Naive thymus-derived CD4-positive, alpha-beta T cell (primary cell): ENCODE results near the gene KCNT1. TPM values are rescaled to one million over a fixed set of nuclear protein-coding genes. Genes with fewer than 3 reads are reported as not detected.

Experiments
- ATAC-seq: fragments of 150-1000 bp; cut with Tn5 transposase; 2 replicates; pipeline ENCODE4 v1.10.0; 2021; ENCODE audit warnings: mild to moderate bottlenecking, moderate library complexity
- CTCF ChIA-PET: fragments of 350-600 bp; sonication (Branson Sonifier 250); formaldehyde crosslinking; loops from one replicate; lab custom pipeline; 2021; ENCODE audit warnings: antibody characterized with exemption; lab: Charles Lee
- POLR2A ChIA-PET: fragments of 350-600 bp; sonication (Branson Sonifier 250); formaldehyde crosslinking; loops from one replicate; lab custom pipeline; 2021; ENCODE audit warnings: antibody characterized with exemption, inconsistent platforms; lab: Charles Lee
- DNase-seq, 9 donors: peaks; one replicate each; pipeline versions ENCODE4 v3.0.0 to v3.0.0-alpha.2; 2020 to 2022; ENCODE audit warnings: mixed read lengths in 1 of 9
- H3K27ac ChIP-seq: one replicate; pipeline ENCODE4 v1.7.0; 2013; ENCODE audit warnings: mild to moderate bottlenecking, low read depth, low read length, moderate library complexity
- H3K27me3 ChIP-seq, 2 donors: one replicate each; pipeline ENCODE4 v1.7.0; 2013; ENCODE audit warnings: low read length in 2 of 2, mild to moderate bottlenecking in 2 of 2, moderate library complexity in 2 of 2; ENCODE audit not compliant: control insufficient read depth in 2 of 2, insufficient read depth in 2 of 2
- H3K36me3 ChIP-seq, 3 experiments: 1 replicate in 2 of 3; 2 replicates in 1 of 3; pipeline ENCODE4 v1.7.0; 2013; ENCODE audit warnings: low read length in 3 of 3, mild to moderate bottlenecking in 3 of 3, moderate library complexity in 1 of 3; ENCODE audit not compliant: insufficient read depth in 3 of 3, control insufficient read depth in 2 of 3
- H3K4me1 ChIP-seq, 2 donors: one replicate each; pipeline ENCODE4 v1.7.0; 2013; ENCODE audit warnings: low read length in 2 of 2, mild to moderate bottlenecking in 2 of 2, moderate library complexity in 1 of 2; ENCODE audit not compliant: control insufficient read depth in 2 of 2, insufficient read depth in 2 of 2
- H3K4me3 ChIP-seq: 2 replicates; pipeline ENCODE4 v1.7.0; 2013; ENCODE audit warnings: mild to moderate bottlenecking, low read length
- H3K9me3 ChIP-seq, 3 experiments: 1 replicate in 2 of 3; 2 replicates in 1 of 3; pipeline ENCODE4 v1.7.0; 2013; ENCODE audit warnings: low read length in 3 of 3; ENCODE audit not compliant: control insufficient read depth in 2 of 3
- H3K27ac Mint-ChIP-seq, 9 donors: one replicate each; pipeline ENCODE4 v1.8.0; 2020 to 2022; ENCODE audit warnings: mixed read lengths in 9 of 9, mild to moderate bottlenecking in 8 of 9, moderate library complexity in 5 of 9, inconsistent platforms in 2 of 9
- H3K27me3 Mint-ChIP-seq, 5 donors: one replicate each; pipeline ENCODE4 v1.8.0; 2021 to 2022; ENCODE audit warnings: mixed read lengths in 5 of 5, mild to moderate bottlenecking in 1 of 5
- H3K36me3 Mint-ChIP-seq, 5 donors: one replicate each; pipeline ENCODE4 v1.8.0; 2020 to 2022; ENCODE audit warnings: mixed read lengths in 5 of 5, mild to moderate bottlenecking in 3 of 5, inconsistent platforms in 1 of 5
- H3K4me1 Mint-ChIP-seq, 7 donors: one replicate each; pipeline ENCODE4 v1.8.0; 2020 to 2022; ENCODE audit warnings: mixed read lengths in 7 of 7, mild to moderate bottlenecking in 3 of 7, inconsistent platforms in 1 of 7
- H3K4me3 Mint-ChIP-seq, 10 donors: one replicate each; pipeline ENCODE4 v1.8.0; 2020 to 2022; ENCODE audit warnings: mild to moderate bottlenecking in 10 of 10, mixed read lengths in 10 of 10, moderate library complexity in 6 of 10, inconsistent platforms in 2 of 10
- H3K9me3 Mint-ChIP-seq, 11 donors: one replicate each; pipeline ENCODE4 v1.8.0; 2020 to 2022; ENCODE audit warnings: mixed read lengths in 11 of 11, mild to moderate bottlenecking in 4 of 11, inconsistent platforms in 1 of 11, moderate library complexity in 1 of 11
- intact Hi-C, 2 donors: fragments of 100-400 bp; cut with micrococcal nuclease; formaldehyde crosslinking; loops; one replicate each; pipeline ENCODE4 v1.15.1; 2023
- polyA plus RNA-seq, 2 donors: library from polyadenylated mRNA; unstranded; fragments of 300-500 nt; fragmentation: Illumina TruSeq; gene quantifications; one replicate each; pipeline ENCODE4 v1.2.3, GENCODE V29; 2021
- total RNA-seq, 6 experiments: library from RNA in 5 of 6; stranded (reverse) in 5 of 6; gene quantifications; 1 replicate in 5 of 6; 2 replicates in 1 of 6; pipeline ENCODE4 v1.2.3 and lab custom pipeline; 2021 to 2026

Gene KCNT1
- total and polyA plus RNA-seq, 7 experiments from 2014 or later, result 0.29 TPM; not detected in 6

DNA sequence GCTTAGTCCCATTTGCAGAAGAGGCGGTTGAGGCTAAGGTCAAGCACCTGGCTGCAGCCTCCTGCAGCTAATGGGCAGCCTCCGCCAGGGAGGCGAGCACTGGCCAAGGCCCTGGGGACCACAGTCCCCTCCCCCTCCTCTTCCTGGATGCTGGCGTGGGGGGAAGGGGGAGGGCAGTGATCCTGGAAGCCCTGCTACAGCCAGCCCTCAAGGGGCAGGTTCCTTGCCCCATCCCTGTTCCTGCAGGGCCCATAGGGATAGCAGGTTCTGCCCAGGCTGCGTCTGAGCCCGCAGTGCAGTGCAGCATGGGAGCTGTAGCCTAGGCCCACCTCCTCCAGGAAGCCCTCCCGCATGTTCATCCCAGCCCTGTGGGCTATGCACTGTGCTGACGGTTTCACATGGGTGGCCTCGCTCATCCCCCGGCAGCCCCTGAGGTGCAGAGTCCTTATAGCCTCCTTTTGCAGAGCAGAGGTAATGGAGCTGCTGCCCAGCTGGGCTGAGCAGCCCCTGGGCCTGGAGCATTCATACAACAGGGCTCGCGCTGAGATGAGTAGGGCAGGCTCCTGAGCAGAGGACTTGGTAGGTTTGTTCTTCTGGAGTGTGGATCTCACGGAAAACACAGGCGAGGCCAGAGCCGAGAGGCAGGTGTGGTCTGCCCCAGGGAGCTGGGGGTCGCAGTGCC, 36.0 kb downstream of the KCNT1 start:
- Histone ChIP-seq H3K27me3 (no peaks in the 10 kb centered on the region), H3K36me3 (no peaks in the 10 kb centered on the region), H3K27ac (no peak overlapping the region), H3K9me3 (no peaks in the 10 kb centered on the region), H3K4me1 (no peaks in the 10 kb centered on the region), H3K4me3 (no peak overlapping the region)
- H3K4me3 Mint-ChIP-seq, result no peak overlapping the region
- ATAC-seq (no peak), DNase-seq (no peak)
- no peak overlapping the region for H3K27ac Mint-ChIP-seq
- H3K36me3 Mint-ChIP-seq, result no peaks in the 10 kb centered on the region
- H3K9me3 Mint-ChIP-seq, result peaks cover 0 to 2% (median 0%) of the 10 kb centered on the region in 11 donors
- H3K4me1 Mint-ChIP-seq, result peaks cover 0 to 3% (median 0%) of the 10 kb centered on the region in 7 donors
- ChIA-PET POLR2A (no interaction called here), CTCF (no interaction called here)
- peaks cover 5 to 22% (median 14%) of the 10 kb centered on the region in 5 donors for H3K27me3 Mint-ChIP-seq
- intact Hi-C loops, result no loop called here

DNA sequence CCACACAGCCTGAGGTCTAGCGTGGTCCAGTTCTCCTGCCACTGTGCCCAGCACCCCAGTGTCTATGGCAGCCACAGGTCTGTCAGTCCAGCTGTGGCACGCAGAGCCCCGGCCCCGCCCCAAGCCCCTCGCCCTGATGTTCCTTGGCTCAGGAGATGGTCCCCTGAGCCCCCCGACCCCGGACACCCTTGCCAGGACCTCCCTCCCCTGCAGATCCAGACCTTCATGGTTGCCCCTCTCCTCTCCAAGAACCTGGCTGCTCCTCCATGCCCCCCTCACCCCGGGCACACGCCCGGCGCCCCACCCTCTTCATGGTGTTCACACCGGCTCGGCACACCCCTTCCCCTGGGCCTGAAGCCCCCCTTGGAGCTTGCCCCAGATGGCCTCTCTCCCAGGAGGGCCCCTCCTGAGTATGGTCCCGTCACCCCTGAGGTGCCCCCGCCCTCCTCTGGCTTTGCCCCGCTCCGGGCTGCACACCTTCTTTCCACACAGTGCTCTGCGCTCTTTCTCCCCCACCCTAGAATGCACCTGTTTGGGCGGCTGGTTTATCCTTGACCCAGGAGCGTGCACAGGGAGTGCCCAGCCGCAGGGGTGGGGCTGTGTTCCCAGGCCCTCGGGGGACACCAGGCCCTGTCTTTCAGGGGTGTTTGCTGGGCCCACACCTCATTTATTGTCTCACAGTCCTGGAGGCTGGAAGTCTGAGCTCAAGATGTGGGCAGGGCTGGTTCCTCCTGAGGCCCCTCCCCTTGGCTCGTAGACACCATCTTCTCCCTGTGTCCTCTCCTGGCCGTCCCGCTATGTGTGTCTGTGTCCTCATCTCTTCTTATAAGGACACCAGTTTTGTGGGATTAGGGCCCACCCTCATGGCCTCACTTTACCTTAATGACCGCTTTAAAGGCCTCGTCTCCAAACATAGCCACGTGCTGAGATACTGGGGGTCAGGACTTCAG, 37.6 kb downstream of the KCNT1 start:
- DNase-seq (no peak), ATAC-seq (no peak)
- Mint-ChIP-seq H3K36me3 (no peaks in the 10 kb centered on the region), H3K27me3 (peaks cover 5 to 22% (median 13%) of the 10 kb centered on the region in 5 donors), H3K9me3 (no peaks in the 10 kb centered on the region), H3K4me1 (peaks cover 0 to 1% (median 0%) of the 10 kb centered on the region in 7 donors), H3K4me3 (no peak overlapping the region), H3K27ac (no peak overlapping the region)
- Histone ChIP-seq H3K4me3 (no peak overlapping the region), H3K9me3 (no peaks in the 10 kb centered on the region), H3K27me3 (no peaks in the 10 kb centered on the region), H3K27ac (no peak overlapping the region), H3K4me1 (no peaks in the 10 kb centered on the region), H3K36me3 (no peaks in the 10 kb centered on the region)
- ChIA-PET POLR2A (no interaction called here), CTCF (no interaction called here)
- intact Hi-C loops, result no loop called here

- ChIA-PET CTCF (no interaction called here), POLR2A (no interaction called here)
- Histone ChIP-seq H3K4me3 (no peak overlapping the region), H3K9me3 (no peaks in the 10 kb centered on the region), H3K27me3 (no peaks in the 10 kb centered on the region), H3K4me1 (no peaks in the 10 kb centered on the region), H3K27ac (no peak overlapping the region), H3K36me3 (no peaks in the 10 kb centered on the region)
- Mint-ChIP-seq H3K27ac (no peak overlapping the region), H3K4me1 (peaks cover 0 to 1% (median 0%) of the 10 kb centered on the region in 7 donors), H3K27me3 (peaks cover 5 to 22% (median 13%) of the 10 kb centered on the region in 5 donors), H3K4me3 (no peak overlapping the region), H3K36me3 (no peaks in the 10 kb centered on the region), H3K9me3 (no peaks in the 10 kb centered on the region)
- intact Hi-C loops, result no loop called here
- ATAC-seq (no peak), DNase-seq (no peak)
Measured at GRCh38 chr9:135741276-135742219, 39.6 kb downstream of the KCNT1 start.

DNA sequence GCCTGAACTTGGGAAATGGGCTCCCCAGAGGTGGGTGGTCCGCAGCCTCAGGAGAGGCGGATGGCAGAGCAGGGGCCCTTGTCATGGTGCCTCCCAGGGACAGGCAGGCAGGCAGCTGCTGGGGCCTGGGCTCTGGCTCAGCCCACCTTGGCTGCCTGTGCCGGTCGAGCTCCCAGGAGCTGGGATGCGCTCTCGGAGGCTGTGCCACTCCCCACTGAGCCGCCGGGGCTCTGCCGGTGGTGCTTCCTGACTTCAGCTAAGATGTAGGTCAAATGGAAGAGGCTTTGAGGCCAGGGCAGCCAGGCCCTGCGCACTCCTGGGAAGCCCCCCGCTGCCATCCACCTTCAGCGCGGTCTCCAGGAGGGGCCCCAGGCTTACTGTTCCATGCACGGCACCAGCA, 41.0 kb downstream of the KCNT1 start:
- H3K4me1 ChIP-seq, result no peaks in the 10 kb centered on the region
- intact Hi-C loops, result no loop called here
- H3K36me3 ChIP-seq, result no peaks in the 10 kb centered on the region
- H3K4me3 ChIP-seq, result no peak overlapping the region
- Mint-ChIP-seq H3K27ac (no peak overlapping the region), H3K4me1 (no peaks in the 10 kb centered on the region), H3K9me3 (no peaks in the 10 kb centered on the region), H3K27me3 (peaks cover 0 to 15% (median 8%) of the 10 kb centered on the region in 5 donors), H3K4me3 (no peak overlapping the region), H3K36me3 (no peaks in the 10 kb centered on the region)
- ChIA-PET POLR2A (no interaction called here), CTCF (no interaction called here)
- no peaks in the 10 kb centered on the region for H3K9me3 ChIP-seq
- no peak overlapping the region for H3K27ac ChIP-seq
- ATAC-seq (no peak), DNase-seq (no peak)
- H3K27me3 ChIP-seq, result no peaks in the 10 kb centered on the region

DNA sequence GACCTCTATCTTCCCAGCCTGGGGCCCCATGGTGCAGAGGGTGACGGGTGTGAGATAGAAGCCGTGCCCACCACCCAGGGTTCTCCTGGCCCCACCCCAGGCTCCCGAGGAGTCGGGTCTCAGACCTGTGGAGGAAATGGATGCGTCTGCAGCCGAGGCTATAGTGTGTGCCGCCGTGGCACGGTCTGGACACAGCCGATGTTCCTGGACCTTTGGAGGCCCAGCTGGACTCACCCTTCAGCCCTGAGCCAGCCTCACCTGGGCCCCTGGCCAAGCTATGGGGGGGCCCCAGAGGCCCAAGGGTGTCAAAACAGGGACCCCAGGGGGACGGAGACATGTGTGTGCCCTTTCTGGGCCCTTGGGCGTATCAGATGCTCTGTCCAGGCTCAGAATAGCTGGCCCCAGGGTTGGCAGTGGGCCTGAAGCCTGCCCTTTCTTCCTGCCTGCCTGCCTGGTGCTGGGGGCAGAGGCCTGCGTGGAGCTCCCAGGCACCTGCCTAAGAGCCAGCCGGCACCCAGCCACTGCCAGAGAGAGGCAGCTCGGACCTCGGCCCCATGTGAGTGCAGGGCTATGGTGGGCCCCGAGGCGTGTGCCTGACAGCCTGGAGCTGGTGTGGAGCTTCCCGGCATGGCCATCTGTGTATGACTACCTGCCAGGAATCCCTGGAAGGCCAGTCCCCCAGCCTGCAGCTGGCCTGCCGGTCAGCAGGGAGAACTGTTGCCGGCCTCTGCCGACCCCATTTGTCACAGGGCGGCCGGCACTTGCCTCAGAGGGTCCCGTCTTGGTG, 41.8 kb downstream of the KCNT1 start:
- Mint-ChIP-seq H3K4me3 (no peak overlapping the region), H3K27me3 (peaks cover 0 to 14% (median 8%) of the 10 kb centered on the region in 5 donors), H3K27ac (no peak overlapping the region), H3K9me3 (no peaks in the 10 kb centered on the region), H3K4me1 (no peaks in the 10 kb centered on the region), H3K36me3 (no peaks in the 10 kb centered on the region)
- intact Hi-C loops, result no loop called here
- POLR2A ChIA-PET, result no interaction called here
- H3K36me3 ChIP-seq, result no peaks in the 10 kb centered on the region
- CTCF ChIA-PET, result no interaction called here
- DNase-seq, result no peak
- H3K27ac ChIP-seq, result no peak overlapping the region
- ATAC-seq, result no peak
- H3K27me3 ChIP-seq, result no peaks in the 10 kb centered on the region
- H3K9me3 ChIP-seq, result no peaks in the 10 kb centered on the region
- no peak overlapping the region for H3K4me3 ChIP-seq
- no peaks in the 10 kb centered on the region for H3K4me1 ChIP-seq
